ENCODE data around the gene NLGN1. TPM values are rescaled to one million over a fixed set of nuclear protein-coding genes. Genes with fewer than 3 reads are reported as not detected.
A peak's percentile ranks its signal among the peaks of the same experiment; 100 is the strongest.

The NLGN1 gene
- total and polyA plus RNA-seq, 8 donors = 3.1 to 11.9 (median 8.0) TPM

GRCh38 chr3:173943264-173943663, 545.7 kb downstream of the NLGN1 start:
- no peaks in the 10 kb centered on the region for H3K4me1 ChIP-seq
- no peaks in the 10 kb centered on the region for H3K9me3 ChIP-seq
- ATAC-seq (no peak), DNase-seq (no peak)
- no peak overlapping the region for H3K27ac ChIP-seq
- H3K36me3 ChIP-seq = no peaks in the 10 kb centered on the region
- intact Hi-C loops (cut with DNase I) = no loop called here
- no peak overlapping the region for H3K4me3 ChIP-seq
- no peaks in the 10 kb centered on the region for H3K27me3 ChIP-seq
- no peak for TF ChIP-seq CTCF (IDR thresholded peaks at IDR 0.05)

GRCh38 chr3:173945170-173945569, 547.6 kb downstream of the NLGN1 start:
- Histone ChIP-seq H3K4me1 (no peaks in the 10 kb centered on the region), H3K9me3 (no peaks in the 10 kb centered on the region), H3K27me3 (no peaks in the 10 kb centered on the region), H3K4me3 (no peak overlapping the region), H3K27ac (no peak overlapping the region), H3K36me3 (no peaks in the 10 kb centered on the region)
- TF ChIP-seq CTCF (IDR thresholded peaks at IDR 0.05) = no peak
- intact Hi-C loops (cut with DNase I) = no loop called here
- no peak for ATAC-seq
- no peak for DNase-seq

DNA sequence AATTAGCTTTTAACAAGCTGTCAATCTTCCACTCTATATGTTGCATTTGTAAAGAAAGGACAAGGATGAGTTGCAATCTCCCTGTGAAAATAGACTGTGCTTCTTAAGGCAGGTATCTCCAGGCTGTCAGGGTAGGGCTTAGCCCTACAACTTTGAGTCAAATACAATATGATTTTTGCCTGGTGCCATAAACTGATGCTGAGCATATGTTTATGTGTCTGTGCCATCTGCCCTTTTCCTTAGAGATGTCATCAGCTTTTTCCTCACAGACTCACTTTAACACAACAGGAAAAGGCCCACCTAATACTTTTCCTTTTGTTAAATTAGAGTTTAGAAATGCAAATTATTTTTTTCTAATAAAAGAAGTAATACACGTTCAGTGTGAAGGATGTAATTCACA, 548.3 kb downstream of the NLGN1 start:
- DNase-seq = no peak
- no peak overlapping the region for H3K27ac ChIP-seq
- no peaks in the 10 kb centered on the region for H3K4me1 ChIP-seq
- no peaks in the 10 kb centered on the region for H3K36me3 ChIP-seq
- no peak overlapping the region for H3K4me3 ChIP-seq
- H3K27me3 ChIP-seq = no peaks in the 10 kb centered on the region
- no peak for TF ChIP-seq CTCF (IDR thresholded peaks at IDR 0.05)
- intact Hi-C loops (cut with DNase I) = no loop called here
- ATAC-seq = no peak
- no peaks in the 10 kb centered on the region for H3K9me3 ChIP-seq

- ATAC-seq (no peak), DNase-seq (no peak)
- TF ChIP-seq CTCF (IDR thresholded peaks at IDR 0.05) = no peak
- Histone ChIP-seq H3K27me3 (no peaks in the 10 kb centered on the region), H3K4me3 (no peak overlapping the region), H3K36me3 (no peaks in the 10 kb centered on the region), H3K9me3 (peaks cover 0 to 7% of the 10 kb centered on the region in 2 donors), H3K4me1 (no peaks in the 10 kb centered on the region), H3K27ac (no peak overlapping the region)
- intact Hi-C loops (cut with DNase I) = no loop called here
Measured at GRCh38 chr3:173954647-173955046, 557.1 kb downstream of the NLGN1 start.

DNA sequence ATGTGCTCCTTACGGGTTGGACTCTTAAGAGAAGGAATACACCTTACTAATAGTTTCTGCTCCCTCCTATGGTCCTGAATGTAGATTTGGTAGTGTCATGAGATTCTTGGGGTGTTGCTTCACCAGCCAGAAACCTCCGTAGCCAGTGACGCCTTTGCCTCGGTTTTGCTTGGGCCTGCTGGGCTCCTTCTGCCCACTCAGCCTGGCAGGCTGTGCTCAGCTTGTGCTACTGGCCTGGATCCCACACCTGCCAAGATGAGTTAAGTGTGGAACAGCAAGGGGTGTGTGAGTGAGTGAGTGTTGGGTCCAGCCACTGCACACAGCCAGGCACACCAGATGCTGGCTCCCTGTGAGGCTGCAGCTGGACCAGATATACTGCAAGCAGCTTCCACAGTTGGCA, 560.1 kb downstream of the NLGN1 start:
- no peak overlapping the region for H3K27ac ChIP-seq
- DNase-seq (peak in 1 of 4 donors; percentile 28), ATAC-seq (no peak)
- peaks cover 0 to 7% of the 10 kb centered on the region in 2 donors for H3K9me3 ChIP-seq
- H3K4me3 ChIP-seq = no peak overlapping the region
- H3K36me3 ChIP-seq = no peaks in the 10 kb centered on the region
- H3K27me3 ChIP-seq = no peaks in the 10 kb centered on the region
- TF ChIP-seq CTCF (IDR thresholded peaks at IDR 0.05) = no peak
- intact Hi-C loops (cut with DNase I) = no loop called here
- no peaks in the 10 kb centered on the region for H3K4me1 ChIP-seq
